Inferior parietal cortex (tissue), 1 donor: ENCODE data around the gene CDKN2AIP.

Experiments used
- DNase-seq: peaks from one replicate; pipeline ENCODE4 v3.0.0-alpha.2; 2016; ENCODE audit errors: extremely low spot score

The CDKN2AIP gene

GRCh38 chr4:183495184-183495583, 50.7 kb downstream of the CDKN2AIP start:
- DNase-seq: no peak
